ENCODE results near the gene TRDN. TPM values are rescaled to one million over a fixed set of nuclear protein-coding genes. Genes with fewer than 3 reads are reported as not detected.
A peak's percentile ranks its signal among the peaks of the same experiment; 100 is the strongest.

Gene TRDN
- total RNA-seq, 1 experiment from 2014 or later, result 3.4 TPM

DNA sequence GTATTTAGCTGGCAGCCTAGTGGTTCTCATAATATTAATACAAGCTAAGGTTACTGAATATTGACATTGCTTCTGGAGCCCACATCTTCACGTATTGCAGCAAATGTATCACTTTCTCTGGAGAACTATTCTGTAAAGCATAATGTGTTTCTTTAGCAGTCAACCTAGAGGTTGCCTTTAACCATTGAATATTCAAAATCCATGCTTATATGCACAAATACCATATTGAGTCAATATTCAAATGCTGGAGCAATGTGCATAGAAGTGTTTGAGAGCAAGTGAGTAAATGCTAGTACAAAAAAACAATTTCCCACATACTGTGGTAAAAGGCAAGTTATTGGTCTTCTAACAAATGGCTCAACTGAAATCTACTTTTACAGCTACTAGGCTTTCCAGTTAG lies 231.8 kb downstream of the TRDN start:
- H3K36me3 ChIP-seq (replicated peaks; ENCODE audit: control insufficient read depth, insufficient read depth, low read length), result no peaks in the 10 kb centered on the region
- no peak for DNase-seq
- no peak overlapping the region for H3K4me3 ChIP-seq (ENCODE audit: insufficient read depth, low read depth, low read length)
- H3K27me3 ChIP-seq (ENCODE audit: control insufficient read depth, insufficient read depth, low read length), result no peaks in the 10 kb centered on the region

GRCh38 chr6:123402052-123402451 lies 234.7 kb downstream of the TRDN start:
- Histone ChIP-seq H3K27me3 (ENCODE audit: control insufficient read depth, insufficient read depth, low read length) (no peaks in the 10 kb centered on the region), H3K36me3 (replicated peaks; ENCODE audit: control insufficient read depth, insufficient read depth, low read length) (no peaks in the 10 kb centered on the region), H3K4me3 (ENCODE audit: insufficient read depth, low read depth, low read length) (no peak overlapping the region)
- DNase-seq, result no peak

DNA sequence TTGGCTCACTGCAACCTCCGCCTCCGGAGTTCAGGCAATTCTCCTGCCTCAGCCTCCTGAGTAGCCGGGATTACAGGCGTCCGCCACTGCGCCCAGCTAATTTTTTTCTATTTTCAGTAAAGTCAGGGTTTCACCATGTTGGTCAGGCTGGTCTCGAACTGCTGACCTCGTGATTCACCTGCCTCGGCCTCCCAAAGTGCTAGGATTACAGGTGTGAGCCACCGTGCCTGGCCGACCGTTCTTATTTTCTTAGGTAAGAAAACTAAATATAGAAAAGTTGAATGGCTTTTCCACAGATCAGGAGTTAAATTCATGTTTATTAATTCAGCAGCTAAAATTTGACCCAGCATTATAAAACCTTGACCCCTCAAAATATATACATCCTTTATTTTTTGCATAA lies 238.7 kb downstream of the TRDN start:
- no peak overlapping the region for H3K4me3 ChIP-seq (ENCODE audit: insufficient read depth, low read depth, low read length)
- no peaks in the 10 kb centered on the region for H3K36me3 ChIP-seq (replicated peaks; ENCODE audit: control insufficient read depth, insufficient read depth, low read length)
- DNase-seq, result no peak
- no peaks in the 10 kb centered on the region for H3K27me3 ChIP-seq (ENCODE audit: control insufficient read depth, insufficient read depth, low read length)

- Histone ChIP-seq H3K27me3 (ENCODE audit: control insufficient read depth, insufficient read depth, low read length) (no peaks in the 10 kb centered on the region), H3K4me3 (ENCODE audit: insufficient read depth, low read depth, low read length) (no peak overlapping the region), H3K36me3 (replicated peaks; ENCODE audit: control insufficient read depth, insufficient read depth, low read length) (no peaks in the 10 kb centered on the region)
- DNase-seq, result no peak
Observed at GRCh38 chr6:123393331-123393730, 243.4 kb downstream of the TRDN start.

DNA sequence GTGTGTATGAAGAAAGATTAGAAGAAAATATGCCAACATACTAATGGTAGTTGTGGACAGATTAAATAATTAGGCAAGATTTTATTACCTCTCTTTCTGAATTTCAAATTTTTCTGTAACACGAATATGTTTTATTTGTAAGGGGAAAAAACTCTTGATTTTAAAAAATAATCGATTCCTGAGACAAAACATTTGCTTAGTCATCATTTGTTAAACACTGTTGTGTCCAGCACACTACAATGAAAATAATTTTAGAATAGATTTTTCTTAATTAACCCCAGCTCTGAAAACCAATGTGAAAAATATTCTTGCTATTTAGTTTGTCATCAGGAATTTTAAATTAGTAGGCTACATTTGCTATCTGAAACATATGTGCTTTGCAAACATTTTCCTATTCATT lies 253.0 kb downstream of the TRDN start:
- Histone ChIP-seq H3K36me3 (replicated peaks; ENCODE audit: control insufficient read depth, insufficient read depth, low read length) (no peaks in the 10 kb centered on the region), H3K4me3 (ENCODE audit: insufficient read depth, low read depth, low read length) (no peak overlapping the region), H3K27me3 (ENCODE audit: control insufficient read depth, insufficient read depth, low read length) (no peaks in the 10 kb centered on the region)
- DNase-seq, result no peak

GRCh38 chr6:123380257-123380656 lies 256.5 kb downstream of the TRDN start:
- no peak overlapping the region for H3K4me3 ChIP-seq (ENCODE audit: insufficient read depth, low read depth, low read length)
- peak; percentile 4 for DNase-seq
- H3K27me3 ChIP-seq (ENCODE audit: control insufficient read depth, insufficient read depth, low read length), result no peaks in the 10 kb centered on the region
- no peaks in the 10 kb centered on the region for H3K36me3 ChIP-seq (replicated peaks; ENCODE audit: control insufficient read depth, insufficient read depth, low read length)

- no peaks in the 10 kb centered on the region for H3K36me3 ChIP-seq (replicated peaks; ENCODE audit: control insufficient read depth, insufficient read depth, low read length)
- H3K27me3 ChIP-seq (ENCODE audit: control insufficient read depth, insufficient read depth, low read length), result no peaks in the 10 kb centered on the region
- DNase-seq, result no peak
- H3K4me3 ChIP-seq (ENCODE audit: insufficient read depth, low read depth, low read length), result no peak overlapping the region
Observed at GRCh38 chr6:123372737-123373136, 264.0 kb downstream of the TRDN start.

- Histone ChIP-seq H3K27me3 (ENCODE audit: control insufficient read depth, insufficient read depth, low read length) (no peaks in the 10 kb centered on the region), H3K4me3 (ENCODE audit: insufficient read depth, low read depth, low read length) (no peak overlapping the region), H3K36me3 (replicated peaks; ENCODE audit: control insufficient read depth, insufficient read depth, low read length) (no peaks in the 10 kb centered on the region)
- DNase-seq, result no peak
Observed at GRCh38 chr6:123363912-123364311, 272.8 kb downstream of the TRDN start.

DNA sequence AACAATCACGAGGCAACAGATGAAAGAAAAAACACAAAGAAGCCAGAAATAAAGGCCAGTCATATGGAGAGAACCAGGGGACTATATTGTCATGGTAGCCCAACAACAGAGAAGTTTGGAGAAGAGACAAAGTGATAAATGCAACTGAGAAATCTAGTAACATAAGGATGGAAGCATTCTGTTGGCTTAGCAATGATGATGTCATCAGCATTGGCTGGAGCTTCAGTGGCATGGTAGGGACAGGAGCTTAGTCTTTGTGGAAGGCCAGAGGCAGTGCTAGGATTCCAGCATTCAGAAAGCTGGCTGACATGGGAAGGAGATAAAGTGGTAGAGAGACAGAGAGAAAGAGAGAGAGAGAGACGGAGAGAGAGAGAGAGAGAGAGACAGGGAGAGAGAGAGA lies 276.4 kb downstream of the TRDN start:
- Histone ChIP-seq H3K36me3 (replicated peaks; ENCODE audit: control insufficient read depth, insufficient read depth, low read length) (no peaks in the 10 kb centered on the region), H3K4me3 (ENCODE audit: insufficient read depth, low read depth, low read length) (no peak overlapping the region), H3K27me3 (ENCODE audit: control insufficient read depth, insufficient read depth, low read length) (no peaks in the 10 kb centered on the region)
- no peak for DNase-seq

DNA sequence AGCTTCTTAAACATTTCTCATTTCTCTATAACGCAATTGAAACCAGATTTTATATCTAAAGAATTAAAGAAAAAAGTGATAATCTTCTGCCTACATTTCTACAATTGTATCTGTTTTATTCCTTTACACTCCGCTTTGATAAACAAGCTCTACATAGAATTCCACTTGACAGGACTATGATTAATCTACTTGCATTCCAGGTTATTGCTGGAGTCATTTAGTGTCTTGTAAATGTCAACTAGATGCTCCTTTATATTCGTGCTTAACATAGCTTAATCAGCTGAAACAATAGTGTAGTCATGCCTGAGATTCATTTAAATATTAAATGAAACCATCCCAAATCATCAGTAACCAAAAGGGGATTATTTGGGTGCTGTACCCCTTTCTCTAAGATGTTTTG lies 284.0 kb downstream of the TRDN start:
- DNase-seq, result no peak

GRCh38 chr6:123352279-123352678 lies 284.5 kb downstream of the TRDN start:
- Histone ChIP-seq H3K27me3 (ENCODE audit: control insufficient read depth, insufficient read depth, low read length) (no peaks in the 10 kb centered on the region), H3K36me3 (replicated peaks; ENCODE audit: control insufficient read depth, insufficient read depth, low read length) (no peaks in the 10 kb centered on the region)

More for the DNA sequence above, 284.0 kb downstream of the TRDN start:
- H3K36me3 ChIP-seq (replicated peaks; ENCODE audit: control insufficient read depth, insufficient read depth, low read length), result no peaks in the 10 kb centered on the region
- H3K27me3 ChIP-seq (ENCODE audit: control insufficient read depth, insufficient read depth, low read length), result no peaks in the 10 kb centered on the region
- no peak overlapping the region for H3K4me3 ChIP-seq (ENCODE audit: insufficient read depth, low read depth, low read length)

GRCh38 chr6:123343836-123344235 lies 292.9 kb downstream of the TRDN start:
- no peak overlapping the region for H3K4me3 ChIP-seq (ENCODE audit: insufficient read depth, low read depth, low read length)
- no peaks in the 10 kb centered on the region for H3K27me3 ChIP-seq (ENCODE audit: control insufficient read depth, insufficient read depth, low read length)
- no peaks in the 10 kb centered on the region for H3K36me3 ChIP-seq (replicated peaks; ENCODE audit: control insufficient read depth, insufficient read depth, low read length)
- no peak for DNase-seq

More at GRCh38 chr6:123352279-123352678, 284.5 kb downstream of the TRDN start:
- DNase-seq, result no peak
- H3K4me3 ChIP-seq (ENCODE audit: insufficient read depth, low read depth, low read length), result no peak overlapping the region

- DNase-seq, result no peak
- no peaks in the 10 kb centered on the region for H3K36me3 ChIP-seq (replicated peaks; ENCODE audit: control insufficient read depth, insufficient read depth, low read length)
- H3K27me3 ChIP-seq (ENCODE audit: control insufficient read depth, insufficient read depth, low read length), result no peaks in the 10 kb centered on the region
- H3K4me3 ChIP-seq (ENCODE audit: insufficient read depth, low read depth, low read length), result no peak overlapping the region
Observed at GRCh38 chr6:123338394-123338793, 298.4 kb downstream of the TRDN start.

DNA sequence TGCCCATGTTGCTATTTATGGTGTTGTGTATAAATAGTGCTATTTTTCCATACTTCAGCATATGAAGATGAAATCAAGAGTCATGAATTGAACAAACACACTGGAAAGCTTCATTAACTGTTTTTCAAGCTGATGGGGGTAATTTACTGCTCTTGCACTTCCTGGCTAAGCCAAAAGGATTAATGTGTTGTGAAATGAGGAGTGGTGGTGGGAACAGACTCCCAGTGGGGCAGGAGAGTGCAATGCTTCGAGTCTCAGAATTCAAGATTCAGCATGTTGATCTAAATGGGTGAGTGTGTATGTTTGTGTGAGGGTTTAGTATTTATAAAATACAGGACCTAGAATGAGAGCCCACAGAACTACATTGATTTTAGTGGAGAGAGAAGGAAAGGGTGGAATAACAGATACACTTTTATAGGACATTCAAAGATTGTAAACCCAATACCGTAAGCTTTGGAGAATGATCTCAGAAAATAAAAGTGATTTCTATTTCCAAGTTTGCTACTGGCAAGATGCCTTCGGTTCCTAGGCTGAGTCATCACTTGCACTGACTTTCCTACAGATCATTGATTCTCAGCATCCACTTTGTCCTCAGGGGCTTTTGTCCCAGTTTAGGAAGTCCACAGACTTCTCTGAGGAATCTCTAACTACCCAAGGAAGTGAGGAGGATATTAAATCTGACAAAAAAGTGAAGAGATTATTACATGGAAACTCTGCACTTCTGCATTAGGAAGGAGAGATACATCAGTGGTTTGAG lies 303.6 kb downstream of the TRDN start:
- H3K4me3 ChIP-seq (ENCODE audit: insufficient read depth, low read depth, low read length), result no peak overlapping the region
- H3K36me3 ChIP-seq (replicated peaks; ENCODE audit: control insufficient read depth, insufficient read depth, low read length), result no peaks in the 10 kb centered on the region
- DNase-seq, result no peak
- H3K27me3 ChIP-seq (ENCODE audit: control insufficient read depth, insufficient read depth, low read length), result no peaks in the 10 kb centered on the region

GRCh38 chr6:123332070-123332469 lies 304.7 kb downstream of the TRDN start:
- Histone ChIP-seq H3K36me3 (replicated peaks; ENCODE audit: control insufficient read depth, insufficient read depth, low read length) (no peaks in the 10 kb centered on the region), H3K27me3 (ENCODE audit: control insufficient read depth, insufficient read depth, low read length) (no peaks in the 10 kb centered on the region), H3K4me3 (ENCODE audit: insufficient read depth, low read depth, low read length) (no peak overlapping the region)
- no peak for DNase-seq

GRCh38 chr6:123329337-123329736 lies 307.4 kb downstream of the TRDN start:
- Histone ChIP-seq H3K27me3 (ENCODE audit: control insufficient read depth, insufficient read depth, low read length) (no peaks in the 10 kb centered on the region), H3K4me3 (ENCODE audit: insufficient read depth, low read depth, low read length) (no peak overlapping the region), H3K36me3 (replicated peaks; ENCODE audit: control insufficient read depth, insufficient read depth, low read length) (no peaks in the 10 kb centered on the region)
- DNase-seq, result no peak

Data from H7 (cell line).